Adrenal gland (tissue), 5 donors: ENCODE measurements around the gene LRRK1.

Source experiments
- CTCF ChIP-seq, 6 experiments: fragments of 450-650 bp in 4 of 6; fragments of 200-600 bp in 2 of 6; sonication (generic) in 1 of 6; IDR thresholded peaks; 1 replicate in 5 of 6; 2 replicates in 1 of 6; pipeline versions ENCODE4 v1.5.1 to v1.8.0; 2016 to 2021; ENCODE audit warnings: antibody characterized with exemption in 6 of 6, mild to moderate bottlenecking in 2 of 6, moderate library complexity in 1 of 6
- POLR2A ChIP-seq, 2 donors: fragments of 450-650 bp; IDR thresholded peaks; one replicate each; pipeline ENCODE4 v1.6.1; 2017; ENCODE audit warnings: antibody characterized with exemption in 2 of 2, mild to moderate bottlenecking in 2 of 2, moderate library complexity in 1 of 2
- donor health status: DM: no; HTN: no; CAD: no.

GRCh38 chr15:100931143-100931890, 12.2 kb downstream of the LRRK1 start:
- no peak for TF ChIP-seq POLR2A (IDR thresholded peaks at IDR 0.05)
- no peak for TF ChIP-seq CTCF (IDR thresholded peaks at IDR 0.05)
